ENCODE results near the gene OR4C13.
A peak's percentile ranks its signal among the peaks of the same experiment; 100 is the strongest.
"Not testable (repeated sequence)": the region's sequence is repeated elsewhere in the genome, so short reads cannot be mapped to it uniquely, and the experiment has no call there.

Gene OR4C13

DNA sequence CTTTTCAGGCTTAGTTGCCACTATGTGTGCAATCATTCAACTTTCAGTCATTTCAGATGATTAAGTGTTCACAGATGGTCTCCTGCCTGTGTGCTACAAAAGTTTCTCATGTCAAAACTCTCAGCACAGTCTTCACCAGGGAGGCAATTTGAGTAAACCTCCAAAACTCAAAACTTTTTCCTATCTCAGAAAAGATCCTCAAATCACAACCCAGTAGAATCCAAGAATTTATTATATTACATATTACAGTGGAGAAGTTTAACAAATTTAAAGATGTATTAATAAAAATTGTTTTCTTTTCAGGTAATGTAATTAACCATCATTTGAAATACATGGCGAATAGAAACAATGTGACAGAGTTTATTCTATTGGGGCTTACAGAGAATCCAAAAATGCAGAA lies at the start of gene OR4C13:
Gene OR4C13 (plus strand): TSS at position 301 of the 400 bp plus-strand sequence. CDS start 32 bp downstream, at position 333.
- no peak for DNase-seq

GRCh38 chr11:49911516-49911915 lies 40.7 kb upstream of the OR4C13 start:
- DNase-seq, result not testable (repeated sequence)

GRCh38 chr11:49948701-49949100 lies 3.5 kb upstream of the OR4C13 start:
- not testable (repeated sequence) for DNase-seq

GRCh38 chr11:49973439-49973838 lies 21.2 kb downstream of the OR4C13 start:
- DNase-seq, result not testable (repeated sequence)

GRCh38 chr11:49982435-49982834 lies 30.2 kb downstream of the OR4C13 start, which contains the start of gene OR4C12:
Gene OR4C12, minus strand, starts transcription at chr11:49982535. Its CDS starts 34 bp downstream, at chr11:49982501.
- DNase-seq, result not testable (repeated sequence)

- peak; percentile 77 for DNase-seq
Observed at GRCh38 chr11:49995565-49995964, 43.4 kb downstream of the OR4C13 start.
